Renal cortical epithelial cell (primary cell): ENCODE results near the gene TMEM219. TPM values are rescaled to one million over a fixed set of nuclear protein-coding genes. Genes with fewer than 3 reads are reported as not detected.
"Not testable (repeated sequence)": the region's sequence is repeated elsewhere in the genome, so short reads cannot be mapped to it uniquely, and the experiment has no call there.

Experiments used
- DNase-seq: peaks from one replicate; pipeline ENCODE4 v3.0.0-alpha.2; 2011; ENCODE audit warnings: low read depth
- total RNA-seq: library from RNA; depleted of rRNA; stranded (reverse); fragments of >200 nt; gene quantifications from 2 replicates; pipeline ENCODE4 v1.2.3, GENCODE V29; 2014

Gene TMEM219
- total RNA-seq, 1 donor from 2014 or later: 48.9 TPM

- DNase-seq: no peak
These were observed 10.9 kb upstream of the TMEM219 start for GRCh38 chr16:29950806-29951461.

GRCh38 chr16:29951625-29952365, 10.1 kb upstream of the TMEM219 start:
- DNase-seq: no peak

GRCh38 chr16:29958756-29959155, 3.1 kb upstream of the TMEM219 start:
- DNase-seq: no peak

GRCh38 chr16:29959293-29959692, 2.6 kb upstream of the TMEM219 start:
- no peak for DNase-seq

- DNase-seq: not testable (repeated sequence)
These were observed 2.1 kb upstream of the TMEM219 start for GRCh38 chr16:29959821-29960220.

- DNase-seq: no peak
These were observed 776 bp upstream of the TMEM219 start for GRCh38 chr16:29961127-29961478.

GRCh38 chr16:29962344-29962994, 590 bp downstream of the TMEM219 start:
- peak; percentile 29 for DNase-seq

GRCh38 chr16:29963021-29963743, 1.3 kb downstream of the TMEM219 start:
- no peak for DNase-seq

- no peak for DNase-seq
These were observed 6.3 kb downstream of the TMEM219 start for GRCh38 chr16:29968205-29968604.

- DNase-seq: no peak
These were observed 9.4 kb downstream of the TMEM219 start for GRCh38 chr16:29971304-29971703.

GRCh38 chr16:29972500-29972899, 10.6 kb downstream of the TMEM219 start:
- no peak for DNase-seq

- DNase-seq: no peak
These were observed 11.1 kb downstream of the TMEM219 start for GRCh38 chr16:29972992-29973383.

GRCh38 chr16:29973384-29974246, 11.7 kb downstream of the TMEM219 start, which contains the start of gene TAOK2:
Gene TAOK2, plus strand, starts transcription at chr16:29973868. Its CDS starts 3,905 bp downstream, at chr16:29977773.
- peak; percentile 95 for DNase-seq

GRCh38 chr16:29974291-29975133, 12.6 kb downstream of the TMEM219 start:
- no peak for DNase-seq

- no peak for DNase-seq
These were observed 13.3 kb downstream of the TMEM219 start for GRCh38 chr16:29975134-29975538.

- DNase-seq: no peak
These were observed 14.1 kb downstream of the TMEM219 start for GRCh38 chr16:29975811-29976511.

GRCh38 chr16:29977063-29977825, 15.4 kb downstream of the TMEM219 start:
- DNase-seq: no peak

GRCh38 chr16:29978081-29978480, 16.2 kb downstream of the TMEM219 start:
- no peak for DNase-seq
